Gastrocnemius medialis (tissue), 4 donors: ENCODE data around the gene NAA30.

Experiments
- CTCF ChIP-seq, 5 experiments: fragments of 450-650 bp in 3 of 5; fragments of 200-600 bp in 2 of 5; sonication (generic) in 2 of 5; IDR thresholded peaks in 4 of 5; conservative IDR thresholded peaks in 1 of 5; 1 replicate in 4 of 5; 2 replicates in 1 of 5; pipeline ENCODE4 v1.5.1; 2016 to 2019; ENCODE audit warnings: antibody characterized with exemption in 5 of 5, mild to moderate bottlenecking in 3 of 5, moderate library complexity in 3 of 5
- POLR2A ChIP-seq, 2 donors: fragments of 450-650 bp; IDR thresholded peaks; one replicate each; pipeline ENCODE4 v1.6.1; 2017; ENCODE audit warnings: antibody characterized with exemption in 2 of 2, mild to moderate bottlenecking in 2 of 2, moderate library complexity in 2 of 2

DNA sequence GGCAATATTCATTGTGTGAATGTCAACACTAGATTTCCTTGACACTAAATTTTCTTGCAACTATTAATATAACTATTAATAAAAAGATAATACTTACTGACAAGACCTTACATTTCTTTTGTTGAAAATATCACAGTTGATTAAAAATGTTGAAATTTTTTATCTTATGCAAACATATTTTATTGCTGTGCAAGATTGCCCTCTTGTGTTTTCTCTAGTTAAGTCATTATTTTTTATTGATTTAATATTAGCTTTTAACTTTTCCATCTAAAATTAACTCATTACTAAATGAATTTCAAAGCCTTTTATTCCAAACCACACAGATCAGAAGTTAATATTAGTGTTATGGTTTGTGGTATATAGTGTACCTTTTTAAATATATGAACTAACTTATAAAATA is 11.7 kb upstream of the NAA30 start:
- no peak for TF ChIP-seq CTCF (IDR thresholded peaks at IDR 0.05 in 4 of 5, conservative IDR thresholded peaks at IDR 0.05 in 1 of 5)
- no peak for TF ChIP-seq POLR2A (IDR thresholded peaks at IDR 0.05)
